GM18909 (cell line): ENCODE data around the gene CAPN10.
A peak's percentile ranks its signal among the peaks of the same experiment; 100 is the strongest.
"Not testable (repeated sequence)": the region's sequence is repeated elsewhere in the genome, so short reads cannot be mapped to it uniquely, and the experiment has no call there.

Source experiments
- ATAC-seq: cut with Tn5 transposase; IDR thresholded peaks from one replicate; pipeline ENCODE4 v1.9.1; 2021; ENCODE audit warnings: mild to moderate bottlenecking; ENCODE audit not compliant: unreplicated experiment, poor library complexity

CAPN10 gene

DNA sequence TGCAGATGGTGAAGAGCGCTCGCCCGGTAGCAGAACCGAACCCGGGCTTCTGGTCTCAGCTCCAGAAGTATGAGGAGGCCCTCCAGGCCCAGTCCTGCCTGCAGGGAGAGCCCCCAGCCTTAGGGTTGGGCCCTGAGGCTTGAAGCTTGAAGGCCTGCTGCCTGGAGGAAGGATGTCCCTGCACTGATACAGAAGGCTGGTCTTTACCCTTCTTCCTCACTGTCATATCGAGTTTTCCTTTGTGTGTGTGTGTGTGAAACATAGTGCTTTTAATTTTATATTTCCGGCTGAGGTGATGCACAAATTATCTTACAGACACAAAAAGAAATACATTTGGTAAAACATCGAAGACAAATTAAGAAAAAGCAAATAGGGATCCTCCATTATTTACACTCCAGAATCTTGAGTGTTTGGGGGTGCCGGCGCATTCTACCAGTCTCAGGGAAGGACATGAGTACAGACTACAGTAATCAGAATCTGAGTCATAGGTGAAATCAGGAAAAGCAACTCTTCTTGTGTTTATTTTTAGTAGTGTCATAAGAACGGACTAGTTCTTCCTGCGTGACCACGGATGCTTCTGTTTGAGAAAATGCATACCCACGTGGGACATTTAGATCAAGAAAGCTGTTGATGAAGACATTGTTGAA is 25.1 kb upstream of the CAPN10 start:
- ATAC-seq: peak; percentile 4

DNA sequence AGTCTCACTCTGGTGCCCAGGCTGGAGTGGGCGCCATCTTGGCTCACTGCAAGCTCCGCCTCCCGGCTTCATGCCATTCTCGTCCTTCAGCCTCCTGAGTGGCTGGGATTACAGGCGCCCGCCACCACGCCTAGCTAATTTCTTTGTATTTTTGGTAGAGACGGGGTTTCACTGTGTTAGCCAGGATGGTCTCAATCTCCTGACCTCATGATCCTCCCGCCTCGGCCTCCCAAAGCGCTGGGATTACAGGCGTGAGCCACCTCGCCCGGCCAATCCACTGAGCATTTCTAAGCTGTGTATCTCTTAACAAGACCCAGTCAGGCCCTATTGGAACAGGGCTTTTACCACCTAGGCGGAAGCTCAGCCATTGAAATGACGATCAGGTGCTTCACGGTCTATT is 23.3 kb upstream of the CAPN10 start:
- not testable (repeated sequence) for ATAC-seq

DNA sequence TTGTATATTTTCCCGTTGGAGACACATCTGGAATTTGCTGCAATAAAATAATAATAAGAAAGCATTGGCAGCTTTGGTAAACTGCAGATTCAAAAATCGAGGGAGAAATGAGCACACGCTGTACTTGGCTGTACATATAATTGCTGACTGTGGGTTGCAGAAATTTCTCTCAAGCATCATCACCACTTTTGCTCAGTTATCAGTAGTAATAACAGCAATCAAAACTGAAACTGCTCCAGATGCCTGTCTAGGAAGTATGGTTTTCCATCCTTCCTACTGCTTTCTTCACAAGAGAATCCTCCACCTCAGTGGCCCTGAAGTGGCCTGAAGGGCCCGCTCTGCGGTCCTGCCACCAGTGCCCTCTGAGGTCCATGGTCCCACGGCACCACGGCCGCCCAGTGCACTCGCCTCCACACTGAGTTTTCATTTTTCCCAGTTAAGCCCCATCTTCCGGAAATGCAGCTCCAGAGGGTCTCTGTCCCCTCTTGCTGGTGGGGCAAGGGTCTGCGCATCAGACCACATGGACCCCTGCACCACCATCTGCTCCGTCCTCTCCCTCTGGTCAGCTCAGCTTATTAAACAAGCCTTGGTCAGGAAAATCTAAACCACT is 22.5 kb upstream of the CAPN10 start:
- ATAC-seq: no peak

DNA sequence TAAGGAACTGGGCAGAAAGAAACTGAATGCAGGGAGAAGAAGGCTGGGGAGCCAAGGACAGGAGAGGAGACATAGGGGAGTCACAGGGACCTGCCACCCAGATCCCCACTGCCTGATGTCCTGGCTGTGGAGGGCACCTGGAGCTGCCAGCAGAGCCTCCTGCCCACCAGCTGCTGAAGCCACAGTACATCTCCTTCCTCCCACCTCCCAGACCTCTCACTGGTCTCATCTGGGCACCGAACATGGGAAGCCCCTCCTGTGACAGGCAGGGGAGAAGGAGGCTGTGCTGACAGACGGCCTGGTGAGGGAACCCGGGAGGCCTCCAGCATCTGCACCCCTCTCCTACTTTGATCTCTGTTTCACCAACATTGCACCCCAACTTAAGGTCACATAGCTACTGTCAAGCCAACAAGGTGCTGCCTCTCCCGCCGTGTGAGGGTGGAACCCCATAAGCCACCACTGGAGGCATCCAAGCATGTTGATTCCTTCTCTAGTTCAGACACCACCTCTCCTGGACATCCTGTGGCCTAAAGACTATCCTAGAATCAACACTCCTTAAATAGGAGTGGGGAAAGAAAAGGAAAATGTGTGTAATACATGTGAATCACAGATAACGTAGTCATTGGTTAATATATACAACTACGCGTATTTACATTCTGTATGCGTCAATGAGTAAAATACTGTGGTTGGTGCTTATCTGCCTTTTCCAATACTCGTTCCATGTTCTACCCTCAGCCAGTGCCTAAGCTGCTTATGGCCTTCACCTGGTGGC is 21.8 kb upstream of the CAPN10 start:
- no peak for ATAC-seq

DNA sequence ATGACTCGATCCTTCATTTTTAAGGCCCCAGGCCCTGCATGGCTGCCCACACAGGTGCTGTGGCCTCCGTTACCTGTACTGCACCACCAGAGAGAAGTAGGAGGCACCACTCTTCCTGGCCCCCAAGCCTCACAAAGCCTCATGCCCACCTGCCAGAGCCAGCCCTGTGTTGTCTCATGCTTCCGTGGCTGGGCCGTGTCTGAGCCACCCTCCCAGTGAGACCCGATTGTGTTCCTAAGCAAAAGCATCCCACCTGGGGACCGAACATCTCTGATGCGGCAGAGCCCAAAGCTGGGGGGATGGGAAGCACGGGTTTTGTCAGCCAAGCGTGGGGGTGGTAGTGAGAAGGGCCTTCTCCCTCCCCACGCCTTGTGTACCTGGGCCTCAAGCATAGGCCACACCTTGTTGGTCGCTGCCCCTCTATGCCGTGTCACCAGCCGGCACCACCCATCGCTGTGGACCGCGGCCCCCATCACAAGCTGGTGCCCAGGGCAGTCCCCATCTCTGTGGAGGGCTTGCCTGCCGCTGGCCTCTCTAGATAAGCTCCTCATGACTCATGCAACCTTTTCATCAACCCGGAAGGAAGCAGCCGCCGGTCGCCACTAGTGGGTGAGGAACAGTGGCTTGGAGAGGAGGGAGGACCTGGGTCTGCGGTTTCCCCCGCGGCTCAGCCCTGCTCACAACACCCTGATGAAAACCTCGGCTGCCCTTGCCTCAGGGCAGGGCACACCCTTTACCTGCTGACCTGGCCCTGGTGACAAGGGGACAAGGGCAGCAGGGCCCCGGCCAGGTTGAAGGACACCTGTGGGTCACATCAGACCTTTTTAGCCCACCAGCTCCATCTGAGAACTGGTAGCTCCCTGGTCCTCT is 21.0 kb upstream of the CAPN10 start:
- peak; percentile 35 for ATAC-seq

DNA sequence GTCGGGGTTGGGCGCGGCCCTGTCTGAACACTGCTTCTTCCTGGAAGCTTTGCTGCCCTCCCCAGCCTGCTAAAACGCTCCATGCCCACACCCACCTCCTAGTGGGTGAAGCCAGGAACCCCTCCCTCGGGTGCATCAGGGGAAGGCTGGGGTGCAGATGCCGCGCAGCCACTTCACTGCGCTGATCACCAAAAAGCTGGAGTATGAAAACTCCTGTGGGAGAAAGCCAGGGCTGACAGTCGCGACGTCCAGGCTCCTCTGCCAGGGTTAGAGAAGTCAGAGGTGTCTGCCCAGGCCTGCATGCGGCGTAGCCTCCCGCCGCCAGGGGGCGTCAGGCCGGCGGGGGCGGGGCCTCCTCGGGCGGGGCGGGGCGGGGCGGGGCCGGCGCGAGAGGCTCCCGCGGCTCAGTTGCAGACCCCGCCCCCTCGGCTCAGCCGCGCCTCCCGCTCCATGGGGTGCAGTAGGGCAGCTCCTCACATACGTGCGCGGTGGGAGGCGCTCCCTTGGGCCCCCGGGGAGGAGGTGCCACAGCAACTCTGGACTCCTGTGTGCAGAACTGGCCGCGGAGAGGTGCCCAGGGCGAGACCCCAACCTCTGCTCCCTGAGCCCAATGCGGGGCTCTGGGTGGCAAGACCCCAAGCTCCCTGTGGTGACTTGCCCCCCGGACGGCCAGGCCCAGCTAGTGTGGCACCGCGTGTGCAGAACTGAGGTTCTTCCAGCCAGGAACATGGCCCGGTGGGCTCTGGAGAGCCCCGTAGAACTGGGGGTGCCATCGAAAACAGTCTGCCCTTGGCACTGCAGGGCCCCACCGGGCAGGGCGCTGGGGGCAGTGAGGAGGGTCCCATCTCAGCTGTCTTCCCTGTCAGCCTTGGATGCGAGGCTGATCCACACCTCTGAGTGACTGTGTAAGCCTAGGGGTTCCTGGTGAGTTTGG is 20.1 kb upstream of the CAPN10 start:
- ATAC-seq: peak; percentile 49

DNA sequence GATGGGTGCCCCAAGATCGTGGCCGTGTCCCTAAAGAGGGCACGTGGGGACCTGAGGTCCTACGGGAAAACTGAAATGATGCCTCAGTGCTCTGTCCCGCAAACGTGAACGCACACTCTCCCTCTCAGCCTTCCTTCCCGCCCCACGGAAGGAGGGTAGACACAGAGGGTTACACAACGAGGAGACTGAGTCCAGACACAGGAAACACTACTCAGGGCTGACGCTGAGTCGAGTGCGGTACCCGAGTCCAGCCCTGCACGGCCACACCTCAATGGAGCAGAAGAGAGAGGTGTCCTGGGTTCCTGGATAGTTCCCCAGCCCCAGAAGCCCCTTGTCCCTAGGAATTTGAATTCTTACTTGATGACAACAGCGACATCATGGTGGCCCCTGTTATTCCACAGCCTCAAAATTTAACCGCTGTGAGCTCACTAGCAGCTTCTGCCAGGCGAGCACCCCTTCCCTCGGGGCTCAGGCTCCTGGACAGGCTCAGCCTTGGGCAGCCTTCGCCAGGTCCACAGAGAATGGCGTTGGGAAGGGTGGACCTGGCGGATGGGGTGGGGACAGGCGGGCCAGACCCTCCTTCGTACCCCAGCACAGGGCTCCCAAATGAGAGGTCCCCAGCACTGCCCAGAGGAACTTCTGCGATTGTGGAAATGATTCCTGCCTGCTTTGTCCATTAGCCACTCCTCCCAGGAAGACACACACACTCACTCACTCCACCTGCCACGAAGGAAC is 19.2 kb upstream of the CAPN10 start:
- no peak for ATAC-seq

DNA sequence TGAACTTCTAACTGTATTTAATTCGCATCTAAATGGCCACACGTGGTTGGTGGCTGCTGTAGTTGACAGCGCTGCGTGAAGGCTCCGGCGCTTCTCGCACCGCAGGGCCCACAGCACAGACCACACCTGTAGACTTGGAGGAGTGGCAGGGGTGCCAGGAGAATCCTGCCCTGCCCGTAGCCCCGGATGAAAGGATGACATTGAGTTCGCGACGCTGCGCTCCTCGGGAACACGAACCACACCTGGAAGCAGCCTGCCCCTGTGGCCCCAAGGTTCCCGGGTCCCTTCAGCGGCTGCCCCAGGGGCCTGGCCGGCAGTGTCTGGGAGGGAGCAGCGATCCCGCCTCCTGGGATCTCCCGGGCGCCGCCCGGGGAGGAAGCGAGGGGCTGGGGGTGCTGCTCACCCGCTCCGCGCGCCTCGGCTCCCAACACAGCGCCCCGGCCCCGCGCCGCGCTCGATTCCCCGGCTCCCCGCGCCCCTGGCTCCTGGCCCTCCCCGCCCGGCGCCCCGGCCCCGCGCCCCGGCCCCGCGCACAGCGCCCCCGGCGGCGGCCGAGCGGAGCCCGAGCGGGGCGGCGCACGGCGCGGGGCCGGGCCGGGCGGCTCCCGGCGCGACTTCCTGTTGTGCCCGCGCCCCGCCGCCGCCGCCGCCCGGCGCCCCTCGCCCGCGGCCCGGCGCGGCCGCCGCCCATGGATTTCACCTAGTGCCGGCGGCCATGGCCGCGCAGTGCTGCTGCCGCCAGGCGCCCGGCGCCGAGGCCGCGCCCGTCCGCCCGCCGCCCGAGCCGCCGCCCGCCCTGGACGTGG is 18.5 kb upstream of the CAPN10 start, which contains the start of gene RNPEPL1:
Gene RNPEPL1, plus strand, starts transcription at position 613 of the 806 bp plus-strand sequence. Its CDS starts 103 bp downstream, at position 716.
- ATAC-seq: peak; percentile 28

DNA sequence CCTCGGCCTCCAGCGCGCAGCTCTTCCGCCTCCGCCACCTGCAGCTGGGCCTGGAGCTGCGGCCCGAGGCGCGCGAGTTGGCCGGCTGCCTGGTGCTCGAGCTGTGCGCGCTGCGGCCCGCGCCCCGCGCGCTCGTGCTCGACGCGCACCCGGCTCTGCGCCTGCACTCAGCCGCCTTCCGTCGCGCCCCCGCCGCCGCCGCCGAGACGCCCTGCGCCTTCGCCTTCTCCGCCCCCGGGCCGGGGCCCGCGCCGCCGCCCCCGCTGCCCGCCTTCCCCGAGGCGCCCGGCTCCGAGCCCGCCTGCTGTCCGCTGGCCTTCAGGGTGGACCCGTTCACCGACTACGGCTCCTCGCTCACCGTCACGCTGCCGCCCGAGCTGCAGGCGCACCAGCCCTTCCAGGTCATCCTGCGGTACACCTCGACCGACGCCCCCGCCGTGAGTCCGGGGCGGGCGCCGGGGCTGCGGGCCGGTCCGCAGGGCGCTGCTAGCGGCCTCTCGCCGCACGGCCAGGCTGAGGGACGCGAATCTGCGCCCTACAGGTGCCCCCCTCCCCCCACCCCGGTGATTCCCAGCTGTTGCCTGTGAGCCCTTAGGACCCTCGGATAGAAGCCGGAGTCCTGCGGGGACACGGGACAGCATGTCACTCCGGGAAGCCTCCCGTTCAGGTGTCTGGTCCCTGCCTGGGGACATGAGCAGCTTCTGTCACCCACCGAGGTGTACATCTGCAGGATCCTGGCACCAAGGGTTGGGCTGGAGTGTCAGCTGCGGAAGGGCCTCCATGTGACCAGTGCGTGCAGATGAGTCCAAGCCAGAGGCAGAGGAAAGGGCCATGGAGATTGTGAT is 17.6 kb upstream of the CAPN10 start:
- peak; percentile 23 for ATAC-seq

DNA sequence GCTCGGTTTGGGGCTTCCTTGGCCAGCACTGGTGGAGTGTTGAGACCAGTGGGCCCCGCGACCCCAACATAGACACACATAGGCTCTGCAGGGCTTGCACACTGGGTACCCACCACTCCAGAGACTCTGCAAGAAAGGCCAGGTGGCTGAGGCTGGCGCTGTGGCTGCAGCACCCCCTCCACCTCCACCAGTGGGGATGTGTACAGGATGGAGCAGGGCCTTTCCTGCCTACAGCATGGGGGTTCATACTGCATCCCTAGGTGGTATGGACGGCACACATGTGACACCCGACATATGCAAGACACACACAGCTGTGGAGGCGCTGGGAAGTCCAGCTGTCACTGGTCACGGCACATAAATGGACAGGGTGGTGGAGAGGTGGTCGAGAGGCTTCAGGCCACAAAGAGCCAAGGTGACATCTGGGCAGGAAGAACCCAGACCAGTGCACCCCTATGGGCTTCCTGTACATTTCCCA is 17.0 kb upstream of the CAPN10 start:
- ATAC-seq: no peak

DNA sequence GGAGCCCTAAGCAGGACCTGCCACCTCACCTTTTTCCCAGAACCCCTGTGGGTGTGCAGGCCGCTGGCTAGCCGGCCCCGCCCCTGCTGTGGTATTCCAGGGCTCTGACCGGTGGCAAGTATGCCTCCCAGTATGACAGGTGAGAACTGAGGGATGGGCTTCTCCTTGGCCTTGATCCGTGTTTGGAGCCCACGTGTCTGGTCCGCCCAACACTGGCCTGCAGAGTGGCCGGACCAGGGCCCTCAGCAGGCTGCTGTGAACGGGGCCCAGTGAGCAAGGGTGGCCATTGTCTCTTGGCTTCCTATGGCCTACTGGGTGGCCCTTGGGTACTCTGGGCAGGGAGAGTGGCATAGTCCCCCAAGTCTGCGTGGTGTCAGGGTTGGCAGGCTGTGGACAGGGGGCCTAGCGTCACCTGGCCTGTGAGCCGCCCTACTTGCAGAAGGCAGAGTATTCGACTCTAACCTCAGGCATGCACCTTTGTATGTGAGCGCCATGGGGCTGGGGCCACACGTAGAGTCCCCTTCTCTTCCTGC is 16.5 kb upstream of the CAPN10 start:
- no peak for ATAC-seq

DNA sequence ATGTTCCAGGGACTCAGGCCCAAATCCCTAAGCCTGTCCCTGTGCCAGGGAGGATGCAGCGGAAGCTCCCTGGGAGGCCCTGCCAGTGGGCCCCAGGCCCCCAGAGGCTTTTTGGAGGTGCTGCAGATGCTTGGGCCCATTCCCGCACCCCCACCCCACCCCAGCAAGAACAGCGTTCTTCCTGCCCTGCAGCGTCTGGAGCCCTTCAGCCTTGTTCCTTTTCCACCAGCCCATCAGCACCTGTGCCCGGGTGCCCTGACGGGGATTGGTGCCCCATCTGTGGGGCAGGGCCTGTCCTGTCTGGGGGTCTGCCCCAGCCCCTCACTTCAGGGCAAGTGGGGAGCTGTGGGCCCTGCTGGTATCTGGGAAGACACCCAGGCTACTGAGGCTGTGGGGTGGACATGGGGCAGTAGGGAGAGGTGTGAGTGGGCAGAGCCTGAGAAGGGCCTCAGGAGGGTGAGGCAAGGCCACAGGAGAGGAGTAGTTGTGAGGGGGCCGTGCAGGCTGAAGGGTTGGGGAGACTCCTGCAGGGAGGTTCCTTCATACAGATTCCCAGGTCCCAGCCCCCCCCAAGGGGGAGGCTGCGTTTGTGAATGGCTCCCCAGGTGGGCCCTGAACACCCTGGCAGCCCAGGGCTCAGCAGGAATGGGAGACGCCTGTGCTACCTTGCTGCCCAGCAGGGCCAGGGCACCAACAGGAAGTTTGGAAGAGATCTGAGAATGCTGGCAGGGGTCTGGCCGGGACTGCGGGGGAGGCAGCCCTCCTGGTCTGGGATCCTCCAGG is 15.8 kb upstream of the CAPN10 start:
- no peak for ATAC-seq

DNA sequence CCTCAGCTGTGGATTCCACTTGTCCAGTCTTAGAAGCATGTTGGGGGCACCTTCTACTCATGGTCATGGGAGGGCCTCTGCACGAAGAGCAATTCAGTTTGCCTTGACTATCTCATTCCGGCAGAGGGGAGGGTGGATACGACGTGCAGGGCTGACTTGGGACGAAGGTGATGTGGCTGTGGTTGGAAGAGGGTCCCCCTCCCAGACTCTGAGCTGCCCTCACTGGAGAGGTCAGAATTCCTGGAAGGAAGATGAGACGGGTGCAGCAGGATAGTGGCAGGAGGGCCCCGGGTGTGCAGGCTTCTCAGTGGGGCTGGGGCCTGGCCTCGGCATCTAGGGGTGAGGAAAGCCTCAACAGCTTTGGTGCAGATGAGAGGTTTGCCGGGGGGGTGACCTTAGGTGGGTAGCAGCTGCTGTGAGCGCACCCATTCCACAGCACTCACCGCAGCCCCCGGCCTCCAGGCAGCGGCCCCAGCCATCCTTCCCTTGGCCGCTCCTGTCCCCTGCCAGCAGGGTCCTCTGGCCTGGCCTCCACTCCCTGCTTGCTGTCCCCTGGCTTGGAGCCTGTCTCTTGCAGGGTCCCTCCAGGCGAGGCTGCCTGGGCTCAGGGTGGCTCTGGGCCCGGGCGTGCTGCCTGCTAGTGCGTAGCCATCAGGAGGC is 15.1 kb upstream of the CAPN10 start:
- no peak for ATAC-seq

DNA sequence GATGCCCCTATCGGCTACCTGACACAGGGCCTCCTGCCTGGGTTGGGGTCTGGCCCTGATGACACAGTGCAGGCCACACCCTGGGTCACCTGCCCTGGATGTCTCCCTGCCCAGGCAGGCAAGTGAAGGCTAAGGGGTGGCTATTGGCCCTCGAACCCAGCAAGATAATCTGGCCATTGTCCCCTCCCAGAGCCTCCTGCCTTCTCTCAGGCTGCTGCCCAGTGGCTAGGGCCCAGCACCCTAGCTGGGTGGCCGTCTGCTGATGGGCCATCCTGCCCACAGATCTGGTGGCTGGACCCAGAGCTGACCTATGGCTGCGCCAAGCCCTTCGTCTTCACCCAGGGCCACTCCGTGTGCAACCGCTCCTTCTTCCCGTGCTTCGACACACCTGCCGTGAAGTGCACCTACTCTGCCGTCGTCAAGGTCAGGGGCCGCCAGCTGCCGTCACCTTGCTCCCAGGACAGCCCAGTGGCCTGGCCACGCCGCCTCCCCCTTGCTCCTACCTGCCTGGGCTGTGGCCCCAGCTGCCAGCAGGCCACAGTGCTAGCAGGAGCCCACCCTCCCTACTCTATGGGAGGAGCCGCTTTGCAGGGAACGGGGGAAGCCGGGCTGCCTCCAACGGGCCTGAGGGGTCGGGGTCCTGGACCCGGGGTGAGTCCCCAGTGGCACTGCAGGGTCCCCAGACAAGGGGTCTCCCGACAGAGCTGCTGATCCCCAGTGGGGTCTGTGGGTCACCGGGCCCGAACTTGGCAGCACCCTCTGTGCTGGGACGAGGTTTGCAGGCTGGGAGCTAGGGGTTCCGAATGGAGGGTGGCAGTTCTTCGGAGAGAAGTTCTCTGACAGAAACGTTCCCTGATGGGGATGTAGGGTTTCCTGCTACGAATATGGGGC is 14.1 kb upstream of the CAPN10 start:
- no peak for ATAC-seq
